GM21529 (cell line): ENCODE data around the gene TMEM82.
A peak's percentile ranks its signal among the peaks of the same experiment; 100 is the strongest.
"Not testable (repeated sequence)": the region's sequence is repeated elsewhere in the genome, so short reads cannot be mapped to it uniquely, and the experiment has no call there.

Experiments
- ATAC-seq: cut with Tn5 transposase; IDR thresholded peaks from one replicate; pipeline ENCODE4 v1.9.1; 2021; ENCODE audit not compliant: unreplicated experiment

TMEM82 gene

GRCh38 chr1:15742339-15742801, at the start of gene TMEM82:
TSS of gene TMEM82 (plus strand) at chr1:15742499. CDS start at chr1:15742560, 61 bp downstream.
- no peak for ATAC-seq

- no peak for ATAC-seq
Measured at GRCh38 chr1:15693371-15693770, 48.9 kb upstream of the TMEM82 start.

GRCh38 chr1:15696956-15697521, 45.3 kb upstream of the TMEM82 start:
- peak; percentile 92 for ATAC-seq

DNA sequence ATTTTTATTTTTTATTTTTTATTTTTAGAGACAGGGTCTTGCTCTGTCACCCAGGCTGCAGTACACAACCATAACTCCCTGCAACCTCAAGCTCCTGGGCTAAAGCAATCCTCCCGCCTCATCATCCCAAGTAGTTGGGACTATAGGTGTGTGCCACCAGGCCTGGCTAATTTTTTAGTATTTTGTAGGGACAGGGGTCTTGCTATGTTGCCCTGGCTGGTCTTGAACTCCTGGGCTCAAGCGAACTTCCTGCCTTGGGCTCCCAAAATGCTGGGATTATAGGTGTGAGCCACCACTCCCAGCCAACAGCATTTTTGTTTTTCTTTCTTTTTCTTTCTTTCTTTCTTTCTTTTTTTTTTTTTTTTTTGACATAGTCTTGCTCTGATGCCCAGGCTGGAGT, 44.1 kb upstream of the TMEM82 start:
- ATAC-seq, result no peak

- not testable (repeated sequence) for ATAC-seq
Measured at GRCh38 chr1:15699321-15699720, 43.0 kb upstream of the TMEM82 start.

GRCh38 chr1:15700508-15700907, 41.8 kb upstream of the TMEM82 start:
- ATAC-seq, result no peak

GRCh38 chr1:15701784-15702183, 40.5 kb upstream of the TMEM82 start:
- ATAC-seq, result no peak

DNA sequence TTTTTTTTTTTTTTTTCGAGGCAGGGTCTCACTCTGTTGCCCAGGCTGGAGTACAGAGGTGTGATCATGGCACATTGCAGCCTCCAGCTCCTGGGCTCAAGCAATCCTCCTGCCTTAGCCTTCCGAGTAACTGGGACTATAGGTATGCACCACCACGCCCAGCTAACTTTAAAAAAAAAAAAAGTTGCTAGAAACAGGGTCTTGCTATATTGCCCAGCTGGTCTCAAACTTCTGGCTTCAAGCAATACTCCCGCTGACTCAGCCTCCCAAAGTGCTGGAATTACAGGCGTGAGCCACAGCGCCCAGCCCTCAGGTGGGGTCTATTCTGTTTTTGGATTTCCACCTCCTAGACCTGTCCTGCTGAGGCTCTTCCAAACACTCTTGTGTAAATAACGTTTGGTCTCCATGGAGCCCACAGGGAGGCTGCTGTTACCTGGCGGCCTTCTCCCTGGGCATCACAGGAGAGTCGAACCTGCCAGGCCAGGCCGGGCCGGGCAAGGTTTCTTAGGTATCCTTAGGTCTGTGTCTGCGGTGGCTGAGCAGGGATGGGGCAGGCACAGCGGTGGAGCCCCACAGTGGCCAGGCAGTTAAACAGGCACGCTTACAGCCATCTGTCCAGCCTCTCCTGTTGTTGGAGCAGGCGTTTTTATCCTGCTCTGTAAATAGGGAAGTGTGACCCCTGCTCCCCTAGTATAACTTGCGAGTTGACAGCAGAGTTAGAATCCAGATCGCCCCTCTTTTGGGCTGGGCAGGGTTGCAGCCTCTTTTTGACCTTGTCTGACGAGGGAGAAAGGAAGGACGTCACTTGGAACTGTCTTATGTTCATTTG, 39.4 kb upstream of the TMEM82 start:
- ATAC-seq, result no peak

DNA sequence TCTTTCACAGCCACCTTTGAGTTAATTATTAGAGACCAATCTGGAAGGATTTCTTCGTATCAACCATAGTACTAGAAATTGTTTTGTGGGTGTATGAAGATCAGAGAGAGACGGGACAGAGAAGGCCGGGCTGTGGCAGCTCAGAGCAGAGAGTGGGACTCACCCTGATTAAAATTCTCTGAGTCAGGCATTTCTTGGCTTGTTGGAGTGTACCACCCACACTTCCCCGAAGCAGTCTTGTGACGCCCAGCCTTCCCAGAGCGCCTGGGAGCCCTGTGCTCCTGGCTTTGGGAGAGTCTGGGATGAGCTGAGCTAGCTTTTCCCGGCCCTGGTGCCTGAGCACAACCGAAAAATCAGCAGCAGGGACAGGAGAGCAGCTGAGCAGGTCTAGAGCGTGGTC, 38.7 kb upstream of the TMEM82 start:
- ATAC-seq, result no peak

GRCh38 chr1:15704526-15705183, 37.6 kb upstream of the TMEM82 start:
- ATAC-seq, result no peak

DNA sequence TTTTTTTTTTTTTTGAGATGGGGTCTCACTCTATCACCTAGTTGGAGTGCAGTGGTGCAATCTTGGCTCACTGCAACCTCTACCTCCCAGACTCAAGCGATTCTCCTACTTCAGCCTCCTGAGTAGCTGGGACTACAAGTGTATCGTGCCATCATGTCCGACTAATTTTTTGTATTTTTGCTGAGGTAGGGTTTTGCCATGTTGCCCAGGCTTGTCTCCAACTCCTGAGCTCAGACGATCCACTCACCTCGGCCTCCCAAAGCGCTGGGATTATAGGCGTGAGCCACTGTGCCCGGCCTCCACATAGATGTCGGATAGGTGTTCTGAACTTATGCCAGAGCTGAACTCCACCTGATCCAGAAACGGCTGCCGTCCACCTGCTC, 37.1 kb upstream of the TMEM82 start:
- ATAC-seq, result no peak

DNA sequence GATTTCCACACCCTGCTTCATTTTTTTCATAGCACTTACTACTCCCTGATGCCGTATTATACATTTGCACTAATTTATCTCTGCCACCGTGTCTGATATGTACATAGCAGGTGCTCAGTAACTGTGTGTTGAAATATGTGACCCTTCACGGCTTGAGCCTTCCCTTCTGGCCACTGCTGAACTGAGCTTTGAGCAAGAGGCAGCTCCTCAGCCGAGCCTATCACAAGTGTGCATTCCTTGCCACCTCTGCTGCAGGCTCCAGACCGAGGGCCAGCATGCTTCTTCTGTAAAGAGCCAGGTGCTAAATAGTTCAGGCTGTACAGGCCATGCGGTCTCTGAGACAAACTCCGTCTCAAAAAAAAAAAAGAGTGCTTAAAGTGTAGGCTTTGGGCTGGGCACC, 35.5 kb upstream of the TMEM82 start:
- ATAC-seq, result no peak

GRCh38 chr1:15707239-15707925, 34.9 kb upstream of the TMEM82 start:
- no peak for ATAC-seq

- no peak for ATAC-seq
Measured at GRCh38 chr1:15708486-15709137, 33.7 kb upstream of the TMEM82 start.

- ATAC-seq, result no peak
Measured at GRCh38 chr1:15709226-15709625, 33.1 kb upstream of the TMEM82 start.

GRCh38 chr1:15712168-15712567, 30.1 kb upstream of the TMEM82 start:
- no peak for ATAC-seq

- no peak for ATAC-seq
Measured at GRCh38 chr1:15714406-15715136, 27.7 kb upstream of the TMEM82 start.

GRCh38 chr1:15717418-15718125, 24.7 kb upstream of the TMEM82 start:
- ATAC-seq, result no peak

DNA sequence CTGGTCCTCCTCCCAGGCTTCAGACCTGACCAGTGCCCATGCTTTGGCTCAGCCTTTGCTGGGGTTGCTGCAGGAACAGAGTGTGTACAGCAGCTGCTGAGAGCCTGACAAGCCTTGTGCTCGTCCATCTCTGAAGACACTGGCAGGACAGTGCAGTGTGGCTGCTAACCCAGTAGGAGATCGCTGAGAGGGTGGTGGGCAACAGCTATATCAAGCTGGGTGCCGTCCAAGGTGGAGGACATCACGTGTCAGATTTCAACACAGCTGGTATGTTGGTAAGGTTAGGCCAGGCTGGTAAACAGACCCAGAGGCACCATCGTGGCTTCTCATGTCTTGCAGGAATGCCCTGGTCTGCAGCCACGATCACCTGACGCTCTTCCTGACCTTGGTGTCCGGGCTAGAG, 24.1 kb upstream of the TMEM82 start:
- ATAC-seq, result no peak
